HEK293 (cell line): ENCODE data around the gene PRKCA.

Experiments used
- CTCF ChIA-PET: fragments of 350-600 bp; formaldehyde crosslinking; extraction: SDS; loops from one replicate; lab custom pipeline; 2021; ENCODE audit warnings: antibody characterized with exemption; lab: Yijun Ruan, JAX
- POLR2A ChIA-PET: fragments of 300-600 bp; formaldehyde crosslinking; extraction: SDS; loops from one replicate; lab custom pipeline; 2020; ENCODE audit warnings: antibody characterized with exemption, inconsistent platforms; lab: Yijun Ruan, JAX
- H3K27ac ChIP-seq: fragments of 200-500 bp; sonication (Bioruptor generic); 2 replicates; pipeline ENCODE4 v1.5.1; 2014; ENCODE audit warnings: low read depth, low read length, control low read depth, inconsistent platforms; ENCODE audit errors: extremely low read depth
- H3K36me3 ChIP-seq, 2 experiments: fragments of 200-500 bp in 1 of 2; sonication (Bioruptor generic) in 1 of 2; 1 replicate in 1 of 2; 2 replicates in 1 of 2; pipeline ENCODE4 v1.5.1; 2014 to 2017; ENCODE audit warnings: inconsistent platforms in 2 of 2, low read length in 2 of 2; ENCODE audit not compliant: control insufficient read depth in 2 of 2, insufficient read depth in 1 of 2
- H3K4me1 ChIP-seq: fragments of 200-500 bp; sonication (Bioruptor generic); 2 replicates; pipeline ENCODE4 v1.5.1; 2014; ENCODE audit warnings: mild to moderate bottlenecking, low read length, inconsistent platforms; ENCODE audit not compliant: control insufficient read depth, insufficient read depth
- H3K4me3 ChIP-seq: 2 replicates; pipeline ENCODE4 v1.5.1; 2011; ENCODE audit warnings: low read depth, mild to moderate bottlenecking, control low read depth, low read length, moderate library complexity
- H3K9me3 ChIP-seq: fragments of 200-500 bp; sonication (Bioruptor generic); 2 replicates; pipeline ENCODE4 v1.5.1; 2014; ENCODE audit warnings: low read depth, low read length, inconsistent platforms; ENCODE audit not compliant: control insufficient read depth, insufficient read depth
- GLI4 ChIP-seq: fragments of 450-650 bp; formaldehyde crosslinking; IDR thresholded peaks from 2 replicates; pipeline ENCODE4 v1.5.1; 2016; ENCODE audit warnings: missing biosample characterization, missing genetic modification characterization
- GLIS2 ChIP-seq: fragments of 450-650 bp; formaldehyde crosslinking; IDR thresholded peaks from 2 replicates; pipeline ENCODE4 v1.5.1; 2016; ENCODE audit warnings: missing biosample characterization, missing genetic modification characterization
- HOXC10 ChIP-seq: sonication (generic); formaldehyde crosslinking; IDR thresholded peaks from 2 replicates; pipeline ENCODE4 v1.8.1; 2023; ENCODE audit warnings: mild to moderate bottlenecking, missing genetic modification reagents
- SP2 ChIP-seq: fragments of 450-650 bp; formaldehyde crosslinking; IDR thresholded peaks from 2 replicates; pipeline ENCODE4 v1.5.1; 2016; ENCODE audit warnings: missing biosample characterization, missing genetic modification characterization
- ZBTB1 ChIP-seq: fragments of 450-650 bp; formaldehyde crosslinking; IDR thresholded peaks from 2 replicates; pipeline ENCODE4 v1.5.1; 2016; ENCODE audit warnings: missing biosample characterization, missing genetic modification characterization
- ZBTB6 ChIP-seq: fragments of 450-650 bp; formaldehyde crosslinking; IDR thresholded peaks from 2 replicates; pipeline ENCODE4 v1.5.1; 2017; ENCODE audit warnings: missing biosample characterization, missing genetic modification characterization
- ZFP41 ChIP-seq: fragments of 450-650 bp; formaldehyde crosslinking; IDR thresholded peaks from 2 replicates; pipeline ENCODE4 v1.5.1; 2016; ENCODE audit warnings: missing biosample characterization, missing genetic modification characterization, borderline replicate concordance
- ZNF133 ChIP-seq: fragments of 450-650 bp; formaldehyde crosslinking; IDR thresholded peaks from 2 replicates; pipeline ENCODE4 v1.5.1; 2016; ENCODE audit warnings: missing biosample characterization, missing genetic modification characterization
- ZNF148 ChIP-seq: fragments of 450-650 bp; formaldehyde crosslinking; IDR thresholded peaks from 2 replicates; pipeline ENCODE4 v1.5.0; 2017; ENCODE audit warnings: missing biosample characterization, missing genetic modification characterization, borderline replicate concordance
- ZNF184 ChIP-seq: fragments of 450-650 bp; IDR thresholded peaks from 2 replicates; pipeline ENCODE4 v1.5.1; 2018; ENCODE audit warnings: missing biosample characterization, mild to moderate bottlenecking, missing genetic modification characterization
- ZNF214 ChIP-seq: fragments of 450-650 bp; formaldehyde crosslinking; IDR thresholded peaks from 2 replicates; pipeline ENCODE4 v1.5.1; 2017; ENCODE audit warnings: missing biosample characterization, mild to moderate bottlenecking, missing genetic modification characterization, borderline replicate concordance
- ZNF280D ChIP-seq: fragments of 450-650 bp; formaldehyde crosslinking; IDR thresholded peaks from 2 replicates; pipeline ENCODE4 v1.5.1; 2016; ENCODE audit warnings: missing biosample characterization, missing genetic modification characterization
- ZNF292 ChIP-seq: fragments of 450-650 bp; formaldehyde crosslinking; IDR thresholded peaks from 2 replicates; pipeline ENCODE4 v1.5.1; 2016; ENCODE audit warnings: low read depth, missing biosample characterization, missing genetic modification characterization, borderline replicate concordance
- ZNF560 ChIP-seq: fragments of 450-650 bp; formaldehyde crosslinking; IDR thresholded peaks from 2 replicates; pipeline ENCODE4 v1.5.1; 2017; ENCODE audit warnings: missing biosample characterization, missing genetic modification characterization, borderline replicate concordance
- ZNF704 ChIP-seq: fragments of 450-650 bp; formaldehyde crosslinking; IDR thresholded peaks from 2 replicates; pipeline ENCODE4 v1.5.1; 2016; ENCODE audit warnings: missing biosample characterization, missing genetic modification characterization
- ZNF707 ChIP-seq: fragments of 450-650 bp; formaldehyde crosslinking; IDR thresholded peaks from 2 replicates; pipeline ENCODE4 v1.5.1; 2016; ENCODE audit warnings: missing biosample characterization, missing genetic modification characterization
- ZNF768 ChIP-seq: fragments of 450-650 bp; formaldehyde crosslinking; IDR thresholded peaks from 2 replicates; pipeline ENCODE4 v1.5.1; 2018; ENCODE audit warnings: missing biosample characterization, mild to moderate bottlenecking, missing genetic modification characterization

PRKCA gene

GRCh38 chr17:66814570-66814969 lies 512.2 kb downstream of the PRKCA start:
- POLR2A ChIA-PET = no interaction called here
- H3K9me3 ChIP-seq = no peaks in the 10 kb centered on the region
- CTCF ChIA-PET = no interaction called here
- no peak for TF ChIP-seq ZNF133 (tag by site-specific recombination)
- no peak overlapping the region for H3K4me3 ChIP-seq
- no peak overlapping the region for H3K27ac ChIP-seq
- no peaks in the 10 kb centered on the region for H3K4me1 ChIP-seq
- no peaks in the 10 kb centered on the region for H3K36me3 ChIP-seq

- ChIA-PET POLR2A (no interaction called here), CTCF (no interaction called here)
- Histone ChIP-seq H3K4me1 (no peaks in the 10 kb centered on the region), H3K27ac (no peak overlapping the region), H3K9me3 (no peaks in the 10 kb centered on the region), H3K4me3 (no peak overlapping the region), H3K36me3 (no peaks in the 10 kb centered on the region)
- TF ChIP-seq GLI4 (tag by site-specific recombination) (no peak), ZNF707 (tag by site-specific recombination) (peak; percentile 88)
These were observed 515.3 kb downstream of the PRKCA start for GRCh38 chr17:66817750-66818149.

GRCh38 chr17:66819466-66819865 lies 517.1 kb downstream of the PRKCA start:
- Histone ChIP-seq H3K36me3 (no peaks in the 10 kb centered on the region), H3K4me1 (no peaks in the 10 kb centered on the region), H3K9me3 (no peaks in the 10 kb centered on the region), H3K4me3 (no peak overlapping the region), H3K27ac (no peak overlapping the region)
- ChIA-PET CTCF (no interaction called here), POLR2A (no interaction called here)
- TF ChIP-seq ZNF560 (tag by site-specific recombination) (no peak), GLIS2 (tag by site-specific recombination) (no peak), ZNF214 (tag by site-specific recombination) (no peak), ZNF280D (tag by site-specific recombination) (no peak), ZFP41 (tag by site-specific recombination) (no peak), HOXC10 (no peak), ZBTB6 (tag by site-specific recombination) (no peak), ZNF184 (tag by site-specific recombination) (no peak), ZNF148 (tag by site-specific recombination) (no peak), ZNF292 (tag by site-specific recombination) (no peak), ZBTB1 (tag by site-specific recombination) (no peak), ZNF768 (tag by site-specific recombination) (no peak), ZNF704 (no peak), SP2 (tag by site-specific recombination) (no peak)
